Stimulated activated naive CD4-positive, alpha-beta T cell treated with Interleukin-2 at 50 U/mL for 16 hours (primary cell): ENCODE measurements around the gene GJB4.
"Not testable (repeated sequence)": the region's sequence is repeated elsewhere in the genome, so short reads cannot be mapped to it uniquely, and the experiment has no call there.

ENCODE experiments used
- DNase-seq: peaks from one replicate; lab custom pipeline; 2025; lab: John Stamatoyannopoulos, UW

Gene GJB4

GRCh38 chr1:34746785-34747637 lies 12.5 kb upstream of the GJB4 start:
- DNase-seq, result no peak

DNA sequence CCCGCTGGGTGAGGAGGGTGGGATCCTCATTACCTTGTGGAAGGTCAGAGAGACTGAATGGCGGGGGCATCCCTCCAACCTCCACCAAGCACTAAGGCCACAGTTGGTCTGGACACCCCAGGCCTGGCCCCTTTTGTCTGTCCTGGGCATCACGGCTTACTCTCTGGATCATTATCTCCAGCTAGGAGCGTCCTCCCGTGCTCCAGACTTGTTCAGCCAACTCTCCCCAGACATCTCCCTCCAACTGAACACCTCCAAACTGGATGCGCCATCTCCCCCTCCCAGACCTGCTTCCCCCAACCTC lies 11.9 kb upstream of the GJB4 start:
- DNase-seq, result no peak

GRCh38 chr1:34749992-34750391 lies 9.5 kb upstream of the GJB4 start:
- DNase-seq, result no peak

DNA sequence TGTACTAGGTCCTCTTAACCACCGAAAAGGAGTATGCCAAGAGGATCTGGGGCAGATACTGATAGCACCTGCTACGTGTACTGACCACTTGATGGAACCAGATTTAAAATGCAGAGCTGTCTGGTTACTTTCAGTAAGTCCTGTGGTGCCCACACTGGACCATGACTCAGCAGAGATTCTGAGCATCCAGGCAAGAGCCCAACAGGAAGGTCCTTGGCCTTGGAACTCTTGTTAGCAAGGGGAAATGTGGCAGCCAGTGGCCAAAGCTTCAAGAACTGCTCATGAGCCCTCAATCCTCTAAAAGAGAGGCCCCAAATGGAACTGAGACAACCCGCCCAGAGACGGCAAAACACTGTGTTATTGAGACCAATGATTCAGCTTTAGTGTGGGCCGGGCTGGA lies 8.9 kb upstream of the GJB4 start:
- no peak for DNase-seq

GRCh38 chr1:34753163-34753562 lies 6.4 kb upstream of the GJB4 start:
- DNase-seq, result no peak

GRCh38 chr1:34754964-34755637 lies 4.4 kb upstream of the GJB4 start, which contains the start of gene GJB5:
Gene GJB5, plus strand, starts transcription at chr1:34755047. Its CDS starts 2,284 bp downstream, at chr1:34757331.
- no peak for DNase-seq

GRCh38 chr1:34755961-34756360 lies 3.6 kb upstream of the GJB4 start:
- no peak for DNase-seq

DNA sequence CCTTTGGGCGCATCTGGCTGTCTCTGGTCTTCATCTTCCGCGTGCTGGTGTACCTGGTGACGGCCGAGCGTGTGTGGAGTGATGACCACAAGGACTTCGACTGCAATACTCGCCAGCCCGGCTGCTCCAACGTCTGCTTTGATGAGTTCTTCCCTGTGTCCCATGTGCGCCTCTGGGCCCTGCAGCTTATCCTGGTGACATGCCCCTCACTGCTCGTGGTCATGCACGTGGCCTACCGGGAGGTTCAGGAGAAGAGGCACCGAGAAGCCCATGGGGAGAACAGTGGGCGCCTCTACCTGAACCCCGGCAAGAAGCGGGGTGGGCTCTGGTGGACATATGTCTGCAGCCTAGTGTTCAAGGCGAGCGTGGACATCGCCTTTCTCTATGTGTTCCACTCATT lies 2.2 kb upstream of the GJB4 start:
- DNase-seq, result no peak

- no peak for DNase-seq
These were observed 789 bp upstream of the GJB4 start for GRCh38 chr1:34758751-34759150.

- no peak for DNase-seq
These were observed 1.7 kb downstream of the GJB4 start for GRCh38 chr1:34761176-34761761.

GRCh38 chr1:34761776-34762307 lies 2.3 kb downstream of the GJB4 start:
- no peak for DNase-seq

DNA sequence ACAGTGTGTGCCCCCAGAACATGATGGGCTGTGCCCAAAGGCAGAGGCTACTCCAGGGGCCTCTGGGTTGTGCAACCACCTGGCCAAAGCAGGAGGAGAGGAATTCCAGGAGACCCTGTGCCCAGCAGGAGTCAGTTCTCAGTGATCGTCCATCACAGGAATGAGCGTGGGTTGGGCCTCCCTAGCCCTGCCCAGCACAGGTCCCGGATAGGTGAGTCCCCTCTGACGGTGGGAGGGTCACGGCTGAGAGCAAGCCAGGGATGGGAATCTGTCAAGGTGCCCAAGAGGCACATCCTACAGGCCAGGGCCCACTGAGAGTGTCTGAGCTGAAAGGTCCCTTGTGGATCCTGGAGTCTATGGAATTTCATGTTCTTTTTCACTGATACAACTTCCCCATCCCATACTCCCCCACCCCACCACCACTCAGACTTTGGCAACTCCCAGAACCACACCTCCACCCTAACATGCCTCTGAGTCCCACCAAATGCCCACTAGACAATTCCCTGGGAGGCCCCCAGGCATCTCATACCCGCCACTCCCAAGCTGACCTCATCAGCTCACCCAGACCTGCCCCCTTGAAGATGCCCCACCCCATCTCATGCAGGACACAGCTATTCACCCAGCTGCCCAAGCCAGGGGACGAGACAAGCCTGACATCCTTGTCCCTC lies 3.1 kb downstream of the GJB4 start:
- DNase-seq, result no peak

- no peak for DNase-seq
These were observed 3.7 kb downstream of the GJB4 start for GRCh38 chr1:34763142-34763781.

DNA sequence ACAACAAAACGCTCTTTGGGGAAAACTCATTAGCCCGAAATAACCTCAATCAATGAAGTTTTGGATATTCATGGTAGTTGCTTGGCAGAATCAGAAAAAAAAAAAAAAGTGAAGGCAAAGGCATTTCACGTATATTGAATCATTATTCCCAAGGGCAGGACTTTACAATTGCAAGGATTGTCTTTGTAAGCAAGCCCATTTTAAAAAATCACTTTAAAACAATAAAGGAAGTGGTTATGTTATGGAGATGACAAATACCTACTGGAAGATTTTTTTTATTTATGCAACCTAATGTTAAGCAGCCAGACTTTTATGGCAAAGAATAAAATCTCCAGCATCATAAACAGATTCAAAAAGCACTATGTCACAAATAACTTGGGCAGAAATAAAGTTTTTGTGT lies 9.3 kb downstream of the GJB4 start:
- DNase-seq, result no peak

DNA sequence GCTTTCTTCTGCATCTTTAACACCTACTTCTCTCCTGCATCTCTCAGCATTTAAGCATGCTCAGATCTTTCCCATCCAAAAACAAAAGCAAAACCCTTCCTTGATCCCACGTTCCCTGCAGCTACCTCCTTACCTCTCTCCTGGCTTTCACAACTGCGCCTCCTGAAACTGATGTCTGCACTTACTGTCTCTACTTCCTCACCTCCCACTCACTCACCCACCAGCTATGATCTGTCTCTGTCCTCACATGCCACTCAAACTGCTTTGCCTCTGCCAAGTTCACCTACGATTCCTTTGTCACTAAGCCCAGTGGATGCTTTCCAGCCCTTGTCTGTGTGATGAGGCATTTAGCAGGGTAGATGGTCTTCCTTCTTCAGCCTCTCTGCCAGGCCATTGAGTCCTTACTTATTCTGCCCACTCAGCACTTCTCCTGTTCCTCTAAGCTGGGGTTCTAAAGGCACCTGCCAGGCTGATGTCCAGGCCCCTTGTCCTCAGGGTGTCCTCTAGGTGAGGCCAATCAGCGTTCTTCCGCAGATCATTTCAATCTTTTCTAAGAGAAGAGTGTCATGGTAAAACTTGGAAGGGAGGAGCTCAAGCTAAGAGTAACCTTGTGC lies 11.5 kb downstream of the GJB4 start:
- DNase-seq, result no peak

- DNase-seq, result no peak
These were observed 12.2 kb downstream of the GJB4 start for GRCh38 chr1:34771573-34772371.

- not testable (repeated sequence) for DNase-seq
These were observed 13.6 kb downstream of the GJB4 start for GRCh38 chr1:34773114-34773513.

GRCh38 chr1:34774957-34775356 lies 15.4 kb downstream of the GJB4 start:
- no peak for DNase-seq

- DNase-seq, result no peak
These were observed 17.4 kb downstream of the GJB4 start for GRCh38 chr1:34776911-34777310.

DNA sequence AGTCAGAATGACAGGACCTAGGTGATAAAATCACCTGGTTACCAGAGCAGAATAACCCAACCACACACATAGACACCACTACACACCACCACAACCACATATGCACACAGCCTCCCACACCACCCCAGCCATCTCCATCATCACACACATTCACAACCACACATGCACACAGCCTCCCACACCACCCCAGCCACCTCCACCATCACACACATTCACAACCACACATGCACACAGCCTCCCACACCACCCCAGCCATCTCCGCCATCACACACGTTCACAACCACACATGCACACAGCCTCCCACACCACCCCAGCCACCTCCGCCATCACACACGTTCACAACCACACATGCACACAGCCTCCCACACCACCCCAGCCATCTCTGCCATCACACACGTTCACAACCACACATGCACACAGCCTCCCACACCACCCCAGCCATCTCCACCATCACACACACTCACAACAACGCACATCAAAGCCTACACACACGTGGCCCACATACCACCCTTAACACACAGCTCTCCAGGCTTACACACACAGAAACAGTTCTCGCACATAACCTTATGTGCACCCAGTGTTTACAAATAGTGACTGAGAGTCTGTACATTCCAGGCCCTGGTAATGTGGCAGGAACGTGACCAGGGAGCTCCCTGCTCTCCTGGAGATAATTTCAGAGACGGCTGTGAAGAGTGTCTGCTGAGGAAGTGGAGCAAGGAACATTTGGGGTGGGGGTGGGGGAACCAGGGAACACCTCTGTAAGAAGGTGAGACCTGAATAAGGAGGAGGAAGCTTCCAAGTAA lies 18.2 kb downstream of the GJB4 start:
- DNase-seq, result no peak
